Tibial nerve (tissue), 4 donors: ENCODE results near the gene CACNA1G.

Experiments used
- CTCF ChIP-seq, 5 experiments: fragments of 200-600 bp in 3 of 5; fragments of 450-650 bp in 2 of 5; sonication (generic) in 3 of 5; IDR thresholded peaks; one replicate each; pipeline ENCODE4 v1.5.1; 2016 to 2019; ENCODE audit warnings: antibody characterized with exemption in 5 of 5, mild to moderate bottlenecking in 3 of 5, moderate library complexity in 2 of 5
- EP300 ChIP-seq, 2 donors: sonication (generic); formaldehyde crosslinking; IDR thresholded peaks; one replicate each; pipeline ENCODE4 v1.6.1; 2017; ENCODE audit warnings: antibody characterized with exemption in 2 of 2, mild to moderate bottlenecking in 1 of 2

GRCh38 chr17:50541716-50542688 lies 18.5 kb upstream of the CACNA1G start:
- peak in 3 of 5 experiments; percentile 21 to 51 (median 30) for TF ChIP-seq CTCF (IDR thresholded peaks at IDR 0.05)
- TF ChIP-seq EP300 (IDR thresholded peaks at IDR 0.05) = peak in 1 of 2 donors; percentile 67
